Measurements from ENCODE around the gene NFIA. TPM values are rescaled to one million over a fixed set of nuclear protein-coding genes. Genes with fewer than 3 reads are reported as not detected.

The NFIA gene
- total RNA-seq, 1 experiment from 2014 or later = 38.6 TPM

DNA sequence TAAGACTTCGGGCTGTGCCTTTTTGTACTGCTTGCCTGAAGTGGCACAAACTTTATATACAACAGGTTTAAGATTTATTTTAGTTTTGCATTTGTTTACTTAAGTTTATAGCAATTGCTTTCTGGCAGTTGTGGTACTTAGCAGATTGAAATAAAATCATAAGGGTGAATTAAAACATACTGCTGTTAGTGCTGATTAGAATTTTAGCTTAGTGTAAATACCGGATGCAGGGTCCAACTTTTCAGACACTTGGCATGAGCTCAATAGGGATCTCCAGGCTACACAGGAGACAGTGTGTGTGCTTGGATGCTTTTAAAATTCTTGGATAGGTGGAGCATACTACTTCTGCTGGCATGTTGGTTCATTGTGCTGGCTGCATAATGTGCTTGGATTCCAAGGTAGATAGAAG, 159.6 kb downstream of the NFIA start:
- no peak overlapping the region for H3K27ac Mint-ChIP-seq (ENCODE audit: unreplicated experiment)
- H3K4me3 Mint-ChIP-seq (ENCODE audit: low read depth, unreplicated experiment) = no peak overlapping the region
- no TSS peak for BruUV-seq (replicated peaks)
- no peaks in the 10 kb centered on the region for H3K27me3 Mint-ChIP-seq (ENCODE audit: unreplicated experiment)
- no peak for DNase-seq
- H3K36me3 Mint-ChIP-seq (ENCODE audit: insufficient read depth, unreplicated experiment) = no peaks in the 10 kb centered on the region
- intact Hi-C loops (cut with micrococcal nuclease; ENCODE audit: unreplicated experiment) = no loop called here
- TF ChIP-seq, protein P1, sequence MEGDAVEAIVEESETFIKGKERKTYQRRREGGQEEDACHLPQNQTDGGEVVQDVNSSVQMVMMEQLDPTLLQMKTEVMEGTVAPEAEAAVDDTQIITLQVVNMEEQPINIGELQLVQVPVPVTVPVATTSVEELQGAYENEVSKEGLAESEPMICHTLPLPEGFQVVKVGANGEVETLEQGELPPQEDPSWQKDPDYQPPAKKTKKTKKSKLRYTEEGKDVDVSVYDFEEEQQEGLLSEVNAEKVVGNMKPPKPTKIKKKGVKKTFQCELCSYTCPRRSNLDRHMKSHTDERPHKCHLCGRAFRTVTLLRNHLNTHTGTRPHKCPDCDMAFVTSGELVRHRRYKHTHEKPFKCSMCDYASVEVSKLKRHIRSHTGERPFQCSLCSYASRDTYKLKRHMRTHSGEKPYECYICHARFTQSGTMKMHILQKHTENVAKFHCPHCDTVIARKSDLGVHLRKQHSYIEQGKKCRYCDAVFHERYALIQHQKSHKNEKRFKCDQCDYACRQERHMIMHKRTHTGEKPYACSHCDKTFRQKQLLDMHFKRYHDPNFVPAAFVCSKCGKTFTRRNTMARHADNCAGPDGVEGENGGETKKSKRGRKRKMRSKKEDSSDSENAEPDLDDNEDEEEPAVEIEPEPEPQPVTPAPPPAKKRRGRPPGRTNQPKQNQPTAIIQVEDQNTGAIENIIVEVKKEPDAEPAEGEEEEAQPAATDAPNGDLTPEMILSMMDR (IDR thresholded peaks at IDR 0.05; ENCODE audit: unreplicated experiment) = no peak
- H3K9me3 Mint-ChIP-seq (ENCODE audit: low read depth, unreplicated experiment) = no peaks in the 10 kb centered on the region
- peaks cover 22% of the 10 kb centered on the region for H3K4me1 Mint-ChIP-seq (ENCODE audit: low read depth, unreplicated experiment)
- CTCF ChIA-PET = no interaction called here

GRCh38 chr1:61244114-61244513, 161.8 kb downstream of the NFIA start:
- Mint-ChIP-seq H3K4me3 (ENCODE audit: low read depth, unreplicated experiment) (no peak overlapping the region), H3K9me3 (ENCODE audit: low read depth, unreplicated experiment) (no peaks in the 10 kb centered on the region), H3K27me3 (ENCODE audit: unreplicated experiment) (no peaks in the 10 kb centered on the region), H3K27ac (ENCODE audit: unreplicated experiment) (no peak overlapping the region), H3K4me1 (ENCODE audit: low read depth, unreplicated experiment) (peaks cover 7% of the 10 kb centered on the region), H3K36me3 (ENCODE audit: insufficient read depth, unreplicated experiment) (no peaks in the 10 kb centered on the region)
- CTCF ChIA-PET = no interaction called here
- intact Hi-C loops (cut with micrococcal nuclease; ENCODE audit: unreplicated experiment) = no loop called here
- TF ChIP-seq, protein P1 (IDR thresholded peaks at IDR 0.05; ENCODE audit: unreplicated experiment) = no peak
- BruUV-seq (replicated peaks) = no TSS peak
- DNase-seq = no peak

DNA sequence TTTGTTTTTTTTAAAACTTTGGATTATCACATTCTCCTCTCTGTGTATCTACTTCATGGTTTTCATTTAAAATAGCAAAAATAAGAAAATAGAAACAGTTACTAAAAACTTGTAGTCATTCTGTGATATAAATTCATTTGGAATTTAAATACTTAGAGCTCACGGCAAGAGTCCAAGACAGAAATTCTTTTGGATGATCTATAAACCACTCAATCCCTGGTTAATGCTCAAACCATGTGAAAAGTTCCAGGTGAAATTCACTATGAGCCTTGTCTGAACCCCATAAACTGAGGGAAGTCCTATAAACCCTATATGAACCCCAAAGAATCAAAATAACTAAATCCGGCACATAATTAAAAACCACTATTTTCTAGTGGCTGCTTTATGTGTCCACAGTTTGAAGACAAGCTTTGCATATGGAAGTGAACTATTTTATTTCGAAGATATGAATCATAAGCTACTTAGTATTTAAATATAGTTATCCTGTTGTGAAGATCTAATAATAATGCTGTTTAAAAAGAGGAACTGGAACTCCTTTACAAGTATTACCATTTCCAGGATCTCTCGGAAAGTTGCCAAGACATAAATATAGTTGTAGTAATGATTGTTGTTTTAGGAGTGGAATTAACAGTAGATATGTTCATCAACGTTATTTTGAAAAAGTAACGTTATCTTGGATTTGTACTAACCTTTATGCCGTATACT, 163.5 kb downstream of the NFIA start:
- intact Hi-C loops (cut with micrococcal nuclease; ENCODE audit: unreplicated experiment) = no loop called here
- no peak overlapping the region for H3K27ac Mint-ChIP-seq (ENCODE audit: unreplicated experiment)
- TF ChIP-seq, protein P1 (IDR thresholded peaks at IDR 0.05; ENCODE audit: unreplicated experiment) = no peak
- no TSS peak for BruUV-seq (replicated peaks)
- no peaks in the 10 kb centered on the region for H3K9me3 Mint-ChIP-seq (ENCODE audit: low read depth, unreplicated experiment)
- H3K36me3 Mint-ChIP-seq (ENCODE audit: insufficient read depth, unreplicated experiment) = no peaks in the 10 kb centered on the region
- no peak for DNase-seq
- no peak overlapping the region for H3K4me3 Mint-ChIP-seq (ENCODE audit: low read depth, unreplicated experiment)
- H3K27me3 Mint-ChIP-seq (ENCODE audit: unreplicated experiment) = no peaks in the 10 kb centered on the region
- H3K4me1 Mint-ChIP-seq (ENCODE audit: low read depth, unreplicated experiment) = peaks cover 7% of the 10 kb centered on the region
- CTCF ChIA-PET = interaction anchor here (0.5 kb wide), 1 partner anchor 12 kb away, joined by 3 read pairs; no protein-coding TSS in a partner anchor

- TF ChIP-seq, protein P1 (IDR thresholded peaks at IDR 0.05; ENCODE audit: unreplicated experiment) = no peak
- CTCF ChIA-PET = no interaction called here
- BruUV-seq (replicated peaks) = no TSS peak
- H3K4me1 Mint-ChIP-seq (ENCODE audit: low read depth, unreplicated experiment) = peaks cover 7% of the 10 kb centered on the region
- H3K27ac Mint-ChIP-seq (ENCODE audit: unreplicated experiment) = no peak overlapping the region
- H3K4me3 Mint-ChIP-seq (ENCODE audit: low read depth, unreplicated experiment) = no peak overlapping the region
- intact Hi-C loops (cut with micrococcal nuclease; ENCODE audit: unreplicated experiment) = no loop called here
- DNase-seq = no peak
- H3K36me3 Mint-ChIP-seq (ENCODE audit: insufficient read depth, unreplicated experiment) = no peaks in the 10 kb centered on the region
- H3K9me3 Mint-ChIP-seq (ENCODE audit: low read depth, unreplicated experiment) = no peaks in the 10 kb centered on the region
- H3K27me3 Mint-ChIP-seq (ENCODE audit: unreplicated experiment) = no peaks in the 10 kb centered on the region
Measured at GRCh38 chr1:61247051-61247825, 164.9 kb downstream of the NFIA start.

All from Calu3 (cell line).